IMR-90 (cell line): ENCODE results near the gene TMEM221.

Experiments used
- CHD1 ChIP-seq: IDR thresholded peaks from 2 replicates; pipeline ENCODE4 v1.6.1; 2012; ENCODE audit warnings: low read depth, low read length, improper control_type of control experiment
- MXI1 ChIP-seq: IDR thresholded peaks from 2 replicates; pipeline ENCODE4 v1.6.1; 2012; ENCODE audit warnings: low read depth, mild to moderate bottlenecking, low read length, moderate library complexity, borderline replicate concordance
- POLR2A ChIP-seq: IDR thresholded peaks from 2 replicates; pipeline ENCODE4 v1.6.1; 2012; ENCODE audit warnings: mild to moderate bottlenecking, low read depth, low read length
- RAD21 ChIP-seq: IDR thresholded peaks from 2 replicates; pipeline ENCODE4 v1.6.1; 2012; ENCODE audit warnings: low read length, improper control_type of control experiment
- RCOR1 ChIP-seq: IDR thresholded peaks from 2 replicates; pipeline ENCODE4 v1.6.1; 2012; ENCODE audit warnings: mild to moderate bottlenecking, low read length, improper control_type of control experiment; ENCODE audit not compliant: insufficient replicate concordance
- RFX5 ChIP-seq: IDR thresholded peaks from 2 replicates; pipeline ENCODE4 v1.8.0; 2012; ENCODE audit warnings: low read depth, mild to moderate bottlenecking, low read length, moderate library complexity
- SMC3 ChIP-seq: fragments of 150-350 bp; IDR thresholded peaks from 2 replicates; pipeline ENCODE4 v1.6.1; 2016; ENCODE audit warnings: low read depth, mild to moderate bottlenecking, antibody characterized with exemption, low read length, moderate library complexity
- TF ChIP-seq, protein P1 (sequence below): conservative IDR thresholded peaks from 2 replicates; pipeline ENCODE4 v1.5.1; 2012; ENCODE audit warnings: mild to moderate bottlenecking, low read depth, low read length, improper control_type of control experiment
- TF ChIP-seq, protein P2 (sequence below): fragments of 150-350 bp; IDR thresholded peaks from 2 replicates; pipeline ENCODE4 v1.6.1; 2017; ENCODE audit warnings: mild to moderate bottlenecking, antibody characterized with exemption, low read length, low read depth

DNA sequence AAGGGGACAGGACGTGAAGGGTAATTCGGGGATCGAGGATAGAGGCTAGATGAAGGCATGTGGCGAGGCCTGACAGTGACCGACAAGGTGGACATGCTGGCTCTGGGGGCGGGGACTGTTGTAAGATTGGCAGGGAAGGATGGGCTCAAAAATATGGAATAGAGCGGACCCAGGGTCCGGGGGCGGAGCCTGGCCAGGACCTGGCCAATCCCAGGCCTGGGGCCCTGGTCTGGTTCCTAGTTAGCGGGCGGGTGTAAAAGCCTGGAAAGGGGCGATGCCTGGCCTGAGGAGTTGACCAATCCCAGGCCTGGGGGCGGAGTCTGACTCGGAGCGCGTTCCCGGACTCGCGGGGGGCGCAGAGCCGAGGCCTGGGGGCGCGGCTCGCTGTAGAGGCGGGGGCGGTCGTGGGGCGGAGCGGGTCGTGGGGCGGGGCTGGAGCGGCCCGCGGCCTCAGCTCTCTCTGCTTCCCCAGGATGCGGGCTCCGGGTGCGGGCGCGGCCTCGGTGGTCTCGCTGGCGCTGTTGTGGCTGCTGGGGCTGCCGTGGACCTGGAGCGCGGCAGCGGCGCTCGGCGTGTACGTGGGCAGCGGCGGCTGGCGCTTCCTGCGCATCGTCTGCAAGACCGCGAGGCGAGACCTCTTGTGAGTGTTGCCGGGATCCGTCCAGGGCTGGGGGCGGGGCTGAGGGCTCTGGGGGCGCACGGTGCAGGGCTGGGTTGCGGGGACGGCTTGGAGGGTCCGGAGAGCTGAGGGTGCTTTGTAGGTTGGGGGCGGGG, 21.8 kb upstream of the TMEM221 start, which contains the start of gene SLC27A1:
- TF ChIP-seq, protein P1, sequence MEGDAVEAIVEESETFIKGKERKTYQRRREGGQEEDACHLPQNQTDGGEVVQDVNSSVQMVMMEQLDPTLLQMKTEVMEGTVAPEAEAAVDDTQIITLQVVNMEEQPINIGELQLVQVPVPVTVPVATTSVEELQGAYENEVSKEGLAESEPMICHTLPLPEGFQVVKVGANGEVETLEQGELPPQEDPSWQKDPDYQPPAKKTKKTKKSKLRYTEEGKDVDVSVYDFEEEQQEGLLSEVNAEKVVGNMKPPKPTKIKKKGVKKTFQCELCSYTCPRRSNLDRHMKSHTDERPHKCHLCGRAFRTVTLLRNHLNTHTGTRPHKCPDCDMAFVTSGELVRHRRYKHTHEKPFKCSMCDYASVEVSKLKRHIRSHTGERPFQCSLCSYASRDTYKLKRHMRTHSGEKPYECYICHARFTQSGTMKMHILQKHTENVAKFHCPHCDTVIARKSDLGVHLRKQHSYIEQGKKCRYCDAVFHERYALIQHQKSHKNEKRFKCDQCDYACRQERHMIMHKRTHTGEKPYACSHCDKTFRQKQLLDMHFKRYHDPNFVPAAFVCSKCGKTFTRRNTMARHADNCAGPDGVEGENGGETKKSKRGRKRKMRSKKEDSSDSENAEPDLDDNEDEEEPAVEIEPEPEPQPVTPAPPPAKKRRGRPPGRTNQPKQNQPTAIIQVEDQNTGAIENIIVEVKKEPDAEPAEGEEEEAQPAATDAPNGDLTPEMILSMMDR = no peak
- TF ChIP-seq RCOR1 = no peak
- no peak for TF ChIP-seq RAD21
- peak; percentile 58; the same call in 1 of the 2 replicates for TF ChIP-seq POLR2A
- TF ChIP-seq, protein P2, sequence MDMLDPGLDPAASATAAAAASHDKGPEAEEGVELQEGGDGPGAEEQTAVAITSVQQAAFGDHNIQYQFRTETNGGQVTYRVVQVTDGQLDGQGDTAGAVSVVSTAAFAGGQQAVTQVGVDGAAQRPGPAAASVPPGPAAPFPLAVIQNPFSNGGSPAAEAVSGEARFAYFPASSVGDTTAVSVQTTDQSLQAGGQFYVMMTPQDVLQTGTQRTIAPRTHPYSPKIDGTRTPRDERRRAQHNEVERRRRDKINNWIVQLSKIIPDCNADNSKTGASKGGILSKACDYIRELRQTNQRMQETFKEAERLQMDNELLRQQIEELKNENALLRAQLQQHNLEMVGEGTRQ = no peak
- TF ChIP-seq SMC3 = no peak
- TF ChIP-seq RFX5 = 0 out of 2 replicates have a peak, but pooled peaks have one; percentile 12
- TF ChIP-seq CHD1 = no peak
- TF ChIP-seq MXI1 = peak; percentile 90
